ENCODE results near the gene R3HDM2.
A peak's percentile ranks its signal among the peaks of the same experiment; 100 is the strongest.
"Not testable (repeated sequence)": the region's sequence is repeated elsewhere in the genome, so short reads cannot be mapped to it uniquely, and the experiment has no call there.

The R3HDM2 gene

DNA sequence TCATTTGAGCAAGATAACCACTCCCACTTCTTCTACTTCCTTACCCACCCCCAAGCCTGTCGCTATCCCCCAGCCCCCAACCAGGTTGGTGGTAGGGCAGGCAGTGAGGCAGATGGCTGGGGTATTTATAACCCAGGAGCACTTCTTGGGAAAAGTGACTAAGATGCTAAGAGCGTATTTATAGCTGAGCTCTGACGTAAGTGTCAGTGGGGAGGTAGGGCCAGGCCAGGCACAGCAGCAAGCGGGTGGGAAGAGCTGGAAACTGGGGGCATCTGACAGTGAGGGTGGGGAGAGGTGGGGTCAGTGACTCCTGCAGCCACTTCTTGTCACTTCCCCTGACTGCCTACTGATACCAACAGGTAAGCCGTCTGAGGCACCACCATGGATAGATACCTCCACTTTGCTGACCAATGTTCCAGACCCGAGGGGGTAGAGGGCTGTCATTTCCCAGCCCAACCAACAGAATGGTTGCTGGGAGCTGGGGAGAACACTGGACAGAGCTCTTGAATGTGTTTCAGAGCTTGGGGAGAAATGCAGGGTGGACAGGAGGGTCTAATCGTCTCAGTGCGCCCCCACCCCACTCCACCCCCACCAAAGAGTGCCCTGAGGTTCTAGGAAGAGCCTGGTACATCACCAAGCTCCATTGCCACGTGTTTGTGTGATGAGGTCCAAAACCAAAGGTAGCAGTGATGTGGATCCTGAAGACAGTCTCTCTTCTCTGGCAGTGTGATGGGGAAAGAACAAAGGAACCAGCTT is 21.5 kb upstream of the R3HDM2 start:
- DNase-seq = peak; percentile 67

DNA sequence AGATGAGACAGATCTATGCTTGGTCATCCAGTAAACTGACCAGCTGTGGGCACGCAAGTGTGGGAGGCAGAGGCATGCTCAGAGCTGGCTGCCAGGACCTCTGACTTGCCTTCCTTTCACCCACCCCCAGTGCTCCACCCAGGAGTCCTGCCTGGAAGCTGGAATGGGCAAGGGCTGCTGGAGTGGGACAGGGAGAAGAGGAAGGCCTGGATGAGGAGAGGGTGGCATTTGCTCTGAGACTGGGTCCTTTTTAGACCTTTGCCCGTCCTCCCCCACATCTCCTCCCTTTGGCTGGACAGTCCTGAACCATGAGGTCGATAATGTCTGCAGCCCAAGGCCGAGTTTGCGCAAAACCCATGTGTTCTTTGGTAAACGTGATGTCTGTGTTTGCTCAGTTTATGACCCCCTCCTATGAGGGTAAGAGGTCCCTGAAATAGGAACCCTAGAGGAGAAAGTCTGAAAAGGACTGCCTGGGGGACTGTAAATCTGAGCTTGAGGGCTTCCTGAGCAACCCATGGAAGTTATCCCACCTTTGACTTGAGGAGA is 20.5 kb upstream of the R3HDM2 start:
- no peak for DNase-seq

DNA sequence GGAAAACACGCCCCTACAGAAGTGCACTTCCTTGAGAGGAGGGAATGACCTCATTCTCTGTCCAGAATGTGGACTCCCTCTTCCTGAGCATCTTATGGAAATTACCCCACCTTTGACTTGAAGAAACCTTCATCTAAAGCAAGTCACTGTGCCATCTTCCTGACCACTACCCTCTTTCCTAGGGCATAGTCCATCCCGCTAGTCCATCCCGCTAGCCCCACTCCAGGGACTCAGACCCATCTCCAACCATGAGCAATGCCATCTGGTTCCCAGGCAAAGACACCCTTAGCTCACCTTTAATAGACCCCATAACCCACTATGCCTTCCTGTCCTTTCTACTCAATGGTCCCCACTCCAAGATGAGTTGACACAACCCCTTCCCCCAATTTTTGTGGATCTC is 19.2 kb upstream of the R3HDM2 start:
- DNase-seq = no peak

DNA sequence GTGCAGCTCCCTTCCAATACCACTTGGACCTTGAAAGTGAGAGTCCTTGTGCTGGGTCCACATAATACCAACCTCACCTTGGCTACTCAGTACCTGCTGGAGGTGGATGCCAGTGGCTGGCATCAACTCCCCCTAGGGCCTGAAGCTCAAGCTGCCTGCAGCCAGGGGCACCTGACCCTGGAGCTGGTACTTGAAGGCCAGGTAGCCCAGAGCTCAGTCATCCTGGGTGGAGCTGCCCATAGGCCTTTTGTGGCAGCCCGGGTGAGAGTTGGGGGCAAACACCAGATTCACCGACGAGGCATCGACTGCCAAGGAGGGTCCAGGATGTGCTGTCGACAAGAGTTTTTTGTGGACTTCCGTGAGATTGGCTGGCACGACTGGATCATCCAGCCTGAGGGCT is 18.5 kb upstream of the R3HDM2 start:
- DNase-seq = no peak

DNA sequence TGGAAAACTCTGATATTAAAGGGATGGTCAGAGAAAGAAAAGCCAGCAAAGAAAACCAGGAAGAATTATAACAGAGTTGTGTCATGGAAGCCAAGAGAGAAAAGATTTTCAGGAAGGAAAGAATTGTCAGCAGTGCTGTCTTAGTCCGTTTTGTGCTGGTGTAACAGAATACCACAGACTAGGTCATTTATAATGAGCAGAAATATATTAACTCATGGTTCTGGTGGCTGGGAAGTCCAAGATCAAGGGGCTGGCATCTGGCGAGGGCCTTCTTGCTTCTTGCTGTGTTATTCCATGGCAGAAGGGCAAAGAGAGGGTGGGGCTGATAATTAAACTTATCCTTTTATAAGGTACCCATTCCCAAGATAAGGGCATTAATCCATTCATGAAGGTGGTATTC is 17.8 kb upstream of the R3HDM2 start:
- no peak for DNase-seq

DNA sequence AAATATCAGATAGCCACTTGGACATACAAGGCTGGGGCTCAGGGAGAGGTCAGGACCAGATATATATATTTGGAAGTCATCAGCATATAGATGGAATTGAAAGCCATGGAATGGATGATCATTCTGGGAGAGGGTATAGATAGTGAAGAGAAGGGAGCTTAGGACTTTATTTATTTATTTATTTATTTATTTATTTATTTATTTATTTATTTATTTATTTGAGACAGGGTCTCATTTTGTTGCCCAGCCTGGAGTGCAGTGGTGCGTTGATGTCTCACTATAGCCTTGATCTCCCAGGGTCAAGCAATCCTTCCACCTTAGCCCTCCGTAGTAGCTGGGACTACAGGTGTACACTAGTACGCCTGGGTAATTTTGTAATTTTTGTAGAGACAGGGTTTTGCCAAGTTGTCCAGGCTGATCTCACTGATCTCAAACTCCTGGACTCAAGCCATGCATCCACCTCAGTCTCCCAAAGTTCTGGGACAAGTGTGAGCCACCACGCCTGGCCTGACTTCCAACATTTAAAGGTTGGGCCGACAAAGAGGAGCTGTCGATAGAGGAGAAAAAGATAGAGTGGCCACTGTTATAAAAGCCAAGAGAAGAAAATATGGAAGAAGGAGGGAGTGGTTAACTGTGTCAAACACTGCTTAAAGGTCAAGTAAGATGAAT is 15.6 kb upstream of the R3HDM2 start:
- no peak for DNase-seq

DNA sequence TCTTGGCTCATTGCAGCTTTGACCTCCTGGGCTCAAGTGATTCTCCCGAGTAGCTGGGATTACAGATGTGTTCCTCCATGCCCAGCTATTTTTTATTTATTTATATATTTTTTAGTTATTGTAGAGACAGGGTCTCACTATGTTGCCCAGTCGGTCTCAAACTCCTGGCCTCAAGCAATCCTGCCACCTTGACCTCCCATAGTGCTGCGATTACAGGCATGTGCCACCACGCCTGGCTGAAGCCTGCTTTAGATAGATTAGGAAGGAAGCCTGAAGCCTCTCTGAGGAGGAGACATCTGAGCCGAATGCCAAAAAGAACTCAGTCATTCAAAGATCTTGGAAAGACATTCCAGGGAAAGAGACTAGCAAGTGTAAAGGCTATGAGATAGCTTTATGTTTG is 13.9 kb upstream of the R3HDM2 start:
- no peak for DNase-seq

DNA sequence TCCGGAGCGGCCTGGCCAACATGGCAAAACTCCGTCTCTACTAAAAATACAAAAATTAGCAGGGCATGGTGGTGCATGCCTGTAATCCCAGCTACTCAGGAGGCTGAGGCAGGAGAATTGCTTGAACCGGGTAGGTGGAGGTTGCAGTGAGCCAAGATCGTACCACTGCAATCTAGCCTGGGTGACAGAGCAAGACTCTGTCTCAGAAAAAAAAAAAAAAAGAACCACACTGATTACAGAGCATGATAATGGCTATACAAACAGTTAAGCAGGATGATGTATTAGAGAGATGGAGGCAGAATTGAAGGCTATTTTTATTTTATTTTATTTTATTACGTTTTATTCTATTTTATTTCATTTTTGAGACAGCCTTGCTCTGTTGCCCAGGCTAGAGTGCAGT is 13.5 kb upstream of the R3HDM2 start:
- not testable (repeated sequence) for DNase-seq

DNA sequence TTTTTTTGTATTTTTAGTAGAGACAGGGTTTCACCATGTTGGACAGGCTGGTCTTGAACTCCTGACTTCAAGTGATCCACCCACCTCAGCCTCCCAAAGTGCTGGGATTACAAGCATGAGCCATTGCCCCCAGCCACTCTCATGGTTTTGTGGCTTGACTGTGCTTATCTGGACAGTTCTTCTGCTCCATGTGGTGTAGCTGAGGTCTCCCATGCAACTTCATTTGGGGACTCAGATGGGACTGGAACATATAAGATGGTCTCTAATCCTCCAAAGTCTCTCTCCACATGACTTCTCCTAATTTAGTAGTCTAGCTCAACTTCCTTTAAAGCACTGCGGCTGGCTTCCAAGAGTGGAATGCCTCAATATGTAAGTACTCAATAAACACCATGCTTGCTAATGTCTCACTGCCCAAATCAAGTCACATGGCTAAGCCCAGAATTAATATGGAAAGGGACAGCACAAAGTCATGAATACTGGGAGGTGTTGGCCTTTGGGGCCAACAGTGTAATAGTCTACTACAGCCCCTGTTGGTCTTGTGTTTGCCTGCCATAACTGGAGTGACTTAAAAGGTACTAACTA is 11.1 kb upstream of the R3HDM2 start:
- no peak for DNase-seq

DNA sequence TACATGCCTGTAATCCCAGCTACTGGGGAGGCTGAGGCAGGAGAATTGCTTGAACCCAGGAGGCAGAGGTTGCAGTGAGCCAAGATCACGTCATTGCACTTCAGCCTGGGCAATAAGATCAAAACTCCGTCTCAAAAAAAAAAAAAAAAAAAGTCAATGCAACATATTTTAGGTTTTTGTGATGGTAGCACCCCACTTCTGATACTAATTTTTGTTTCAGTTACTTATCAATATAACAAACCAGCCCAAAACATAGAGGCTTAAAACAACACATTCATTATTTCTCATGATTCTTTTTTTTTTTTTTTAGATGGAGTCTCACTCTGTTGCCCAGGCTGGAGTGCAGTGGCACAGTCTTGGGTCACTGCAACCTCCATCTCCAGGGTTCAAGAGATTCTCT is 10.6 kb upstream of the R3HDM2 start:
- not testable (repeated sequence) for DNase-seq

DNA sequence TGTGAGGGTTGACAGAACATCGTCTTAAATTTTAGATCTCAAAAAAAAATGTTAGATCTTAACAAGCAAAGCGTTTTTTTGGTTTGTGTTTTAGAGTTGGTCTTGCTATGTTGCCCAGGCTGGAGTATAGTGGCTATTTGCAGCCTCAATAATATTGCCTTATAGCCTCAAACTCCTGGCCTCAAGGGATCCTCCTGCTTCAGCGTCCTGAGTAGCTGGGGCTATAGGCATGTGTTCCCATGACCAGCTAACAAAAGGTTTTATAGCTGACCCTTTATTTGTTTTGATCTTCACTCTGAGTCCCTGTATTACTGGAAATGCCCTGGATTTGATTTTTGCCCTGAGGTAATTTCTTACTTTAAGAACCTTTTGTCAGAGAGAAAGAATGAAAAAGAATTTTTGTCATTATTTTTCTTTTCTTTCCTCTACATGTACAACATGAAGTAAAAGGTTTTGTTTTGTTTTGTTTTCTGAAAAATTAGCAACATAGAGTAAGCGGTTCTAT is 9.0 kb upstream of the R3HDM2 start:
- DNase-seq = no peak

DNA sequence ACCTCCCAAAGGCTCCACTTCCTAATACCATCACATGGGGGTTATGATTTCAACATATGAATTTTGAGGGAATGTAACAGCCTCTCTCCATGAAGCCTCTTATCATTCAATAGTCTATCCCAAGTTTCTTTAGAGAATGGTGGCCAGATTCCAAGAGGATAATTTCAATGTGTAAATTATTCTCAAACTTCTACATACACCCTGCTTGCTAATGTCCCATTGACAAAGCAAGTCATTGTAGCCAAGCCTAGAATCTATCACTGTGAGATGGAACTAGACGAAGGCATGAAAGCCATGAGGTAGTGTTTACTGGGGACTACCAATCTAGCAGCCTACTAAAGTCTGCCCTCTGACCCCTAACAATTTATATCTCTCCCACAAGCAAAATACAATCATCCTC is 7.6 kb upstream of the R3HDM2 start:
- DNase-seq = no peak

DNA sequence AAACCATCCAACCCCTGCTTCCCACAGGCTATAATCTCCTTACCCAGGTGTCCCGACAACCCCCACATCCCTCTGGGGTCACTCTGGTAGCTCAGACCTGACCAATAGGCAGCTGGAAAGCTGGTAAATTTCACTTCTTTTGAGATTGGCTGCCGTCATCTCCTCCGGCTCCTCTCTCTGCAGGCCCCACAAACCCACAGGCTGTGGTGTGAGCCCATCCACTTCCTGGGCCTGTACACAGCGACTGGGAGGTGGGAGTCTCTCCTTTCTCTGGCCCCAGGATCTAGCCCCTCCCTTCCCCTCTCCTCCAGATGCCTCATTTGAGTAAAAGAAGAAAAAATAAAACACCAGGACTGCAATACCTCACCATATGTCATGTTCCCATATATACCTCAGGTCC is 4.5 kb upstream of the R3HDM2 start:
- no peak for DNase-seq

DNA sequence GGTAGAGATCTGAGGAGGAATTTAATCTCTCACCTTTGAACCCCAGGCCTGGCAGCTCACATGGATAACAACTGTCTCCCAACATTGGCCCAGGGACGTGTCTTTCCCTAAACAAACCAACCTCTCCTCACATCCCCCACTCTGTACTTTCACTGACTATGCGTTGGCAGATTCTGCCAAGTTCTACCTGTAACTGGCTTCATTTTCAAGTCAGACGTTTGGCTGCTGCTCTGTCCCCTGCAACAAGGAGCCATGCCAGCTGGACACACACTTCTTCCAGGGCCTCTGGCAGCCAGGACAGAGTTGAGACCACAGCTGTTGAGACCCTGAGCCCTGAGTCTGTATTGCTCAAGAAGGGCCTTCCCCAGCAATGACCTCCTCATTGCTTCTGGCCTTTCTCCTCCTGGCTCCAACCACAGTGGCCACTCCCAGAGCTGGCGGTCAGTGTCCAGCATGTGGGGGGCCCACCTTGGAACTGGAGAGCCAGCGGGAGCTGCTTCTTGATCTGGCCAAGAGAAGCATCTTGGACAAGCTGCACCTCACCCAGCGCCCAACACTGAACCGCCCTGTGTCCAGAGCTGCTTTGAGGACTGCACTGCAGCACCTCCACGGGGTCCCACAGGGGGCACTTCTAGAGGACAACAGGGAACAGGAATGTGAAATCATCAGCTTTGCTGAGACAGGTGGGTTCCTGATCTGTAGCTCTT is 3.8 kb upstream of the R3HDM2 start, which contains the start of gene INHBC:
Gene INHBC, plus strand, starts transcription at position 268 of the 707 bp plus-strand sequence. Its CDS starts 103 bp downstream, at position 371.
- DNase-seq = no peak

DNA sequence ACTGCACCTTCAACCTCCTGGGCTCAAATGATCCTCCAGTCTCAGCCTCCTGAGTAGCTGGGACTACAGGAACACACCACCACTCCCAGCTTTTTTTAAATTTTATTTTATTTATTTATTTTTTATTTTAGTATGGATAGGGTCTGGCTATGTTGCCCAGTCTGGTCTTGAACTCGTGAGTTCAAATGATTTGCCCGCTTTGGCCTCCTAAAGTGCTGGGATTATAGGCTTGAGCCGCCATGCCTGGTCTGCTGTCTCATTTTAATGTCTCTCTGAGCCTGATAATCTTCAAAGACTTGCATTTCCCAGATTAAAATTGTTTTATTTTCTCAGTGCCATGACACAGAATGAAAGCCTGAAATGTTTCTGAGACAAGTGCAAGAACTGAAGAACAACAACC is 2.5 kb upstream of the R3HDM2 start:
- no peak for DNase-seq

DNA sequence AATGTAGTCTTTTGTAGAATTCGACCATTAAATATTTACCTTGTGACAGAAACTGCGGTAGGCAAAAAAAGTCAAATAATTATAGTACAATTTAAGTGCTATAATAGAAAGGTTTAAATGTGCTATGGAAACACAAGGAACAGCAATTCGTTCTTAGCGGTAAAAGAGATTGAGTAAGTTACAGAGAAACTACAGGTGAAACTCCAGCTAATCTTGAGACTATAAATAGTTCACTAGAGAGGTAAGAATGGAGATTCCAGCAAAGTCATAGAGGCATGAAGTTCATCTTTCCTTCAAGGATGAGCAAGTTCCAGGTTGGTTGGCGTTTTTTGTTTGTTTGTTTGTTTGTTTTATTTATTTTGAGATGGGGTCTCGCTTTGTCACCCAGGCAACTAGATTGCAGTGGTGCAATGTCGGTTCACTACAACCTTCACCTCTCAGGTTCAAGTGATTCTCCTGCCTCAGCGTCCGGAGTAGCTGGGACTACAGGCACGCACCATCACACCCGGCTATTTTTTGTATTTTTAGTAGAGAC is 878 bp upstream of the R3HDM2 start:
- DNase-seq = no peak

DNA sequence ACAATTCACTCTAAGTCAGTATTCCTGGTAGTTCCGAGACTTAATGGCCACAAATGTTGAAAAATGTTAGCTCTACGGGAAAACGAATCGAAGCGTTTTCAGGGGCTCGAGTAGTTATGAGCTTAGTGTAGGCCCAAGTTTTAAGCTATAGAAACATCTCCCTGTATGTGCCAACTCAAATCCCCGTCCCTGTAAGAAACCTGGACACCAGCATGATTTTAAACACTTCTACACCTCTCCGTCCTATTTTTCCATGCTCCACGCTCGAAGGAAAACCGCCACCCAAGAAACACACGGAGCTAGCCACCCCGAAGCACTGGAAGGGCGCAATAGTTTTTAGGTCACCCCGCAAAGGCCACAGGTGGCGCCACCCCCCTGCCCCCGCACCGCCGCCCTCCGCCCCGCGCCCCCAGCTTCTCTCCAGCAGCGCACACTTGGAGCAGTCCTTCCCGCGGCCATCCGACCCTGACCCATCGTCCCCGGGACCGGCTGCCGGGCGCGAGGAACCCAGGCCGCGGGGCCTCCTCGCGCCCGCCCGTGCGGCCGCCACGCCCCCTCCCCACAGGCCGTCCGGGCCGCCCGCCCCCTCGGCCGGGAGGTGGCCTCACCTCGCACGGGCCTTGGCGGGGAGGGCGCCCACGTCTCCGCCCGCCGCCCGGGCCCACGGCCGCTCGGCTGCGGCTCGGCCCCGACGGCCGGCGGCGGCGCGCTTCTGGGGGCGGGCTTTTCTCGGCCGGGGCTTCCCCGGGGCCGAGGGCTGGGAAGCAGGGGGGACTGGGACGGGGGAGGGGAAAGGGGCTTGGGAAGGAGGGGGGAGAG is 522 bp downstream of the R3HDM2 start:
- DNase-seq = no peak

DNA sequence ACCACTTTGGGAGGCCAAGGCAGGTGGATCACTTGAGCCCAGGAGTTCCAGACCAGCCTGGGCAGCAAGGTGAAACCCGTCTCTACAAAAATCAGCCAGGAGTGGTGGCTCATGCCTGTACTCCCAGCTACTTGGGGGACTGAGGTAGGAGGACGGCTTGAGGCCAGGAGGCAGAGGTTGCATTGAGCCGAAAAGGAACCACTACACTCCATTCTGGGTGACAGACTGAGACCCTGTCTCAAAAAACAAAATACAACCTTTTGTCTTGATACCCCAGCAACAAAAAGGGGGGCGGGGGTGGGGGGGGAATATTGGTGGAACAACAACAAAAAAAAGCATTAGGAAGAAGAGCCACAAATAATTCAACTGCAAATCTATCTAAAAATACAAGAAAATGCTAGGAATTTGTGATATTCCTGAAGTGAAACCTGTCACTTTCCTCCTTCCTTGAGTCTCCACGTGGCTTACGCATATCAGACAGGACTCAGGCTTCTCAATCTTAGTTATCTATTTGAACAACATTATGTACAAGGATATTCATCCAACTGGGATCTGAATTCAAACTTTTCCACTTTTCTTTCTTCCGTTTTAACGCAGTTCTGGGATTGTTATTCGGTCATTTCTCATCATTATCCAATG is 1.3 kb downstream of the R3HDM2 start:
- no peak for DNase-seq

DNA sequence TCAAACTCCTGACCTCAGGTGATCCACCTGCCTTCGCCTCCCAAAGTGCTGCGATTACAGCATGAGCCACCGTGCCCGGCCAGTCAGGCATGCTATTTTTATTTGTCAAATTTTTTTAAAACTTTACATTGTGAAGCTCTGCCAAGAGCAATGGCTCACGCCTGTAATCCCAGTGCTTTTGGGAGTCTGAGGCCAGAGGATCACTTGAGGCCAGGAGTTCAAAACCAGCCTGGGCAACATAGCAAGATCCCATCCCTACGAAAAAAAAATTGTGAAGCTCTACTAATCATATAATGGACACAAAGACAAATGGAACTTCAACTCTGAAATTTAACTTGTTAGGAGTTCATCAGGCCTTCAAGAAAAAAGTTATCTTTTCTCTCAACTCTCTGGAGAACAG is 1.9 kb downstream of the R3HDM2 start:
- DNase-seq = no peak

DNA sequence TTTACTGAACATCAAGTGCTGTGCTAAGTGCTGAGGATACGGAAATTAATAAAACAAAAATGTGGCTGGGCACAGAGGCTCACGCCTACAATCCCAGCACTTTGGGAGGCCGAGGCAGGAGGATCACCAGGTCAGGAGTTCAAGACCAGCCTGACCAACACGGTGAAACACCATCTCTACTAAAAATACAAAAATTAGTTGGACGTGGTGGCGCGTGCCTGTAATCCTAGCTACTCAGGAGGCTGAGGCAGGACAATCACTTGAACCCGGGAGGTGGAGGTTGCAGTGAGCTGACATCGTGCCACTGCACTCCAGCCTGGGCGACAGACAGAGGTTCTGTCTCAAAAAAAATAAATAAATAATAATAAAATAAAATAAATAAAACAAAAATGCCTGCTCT is 3.9 kb downstream of the R3HDM2 start:
- DNase-seq = not testable (repeated sequence)

DNA sequence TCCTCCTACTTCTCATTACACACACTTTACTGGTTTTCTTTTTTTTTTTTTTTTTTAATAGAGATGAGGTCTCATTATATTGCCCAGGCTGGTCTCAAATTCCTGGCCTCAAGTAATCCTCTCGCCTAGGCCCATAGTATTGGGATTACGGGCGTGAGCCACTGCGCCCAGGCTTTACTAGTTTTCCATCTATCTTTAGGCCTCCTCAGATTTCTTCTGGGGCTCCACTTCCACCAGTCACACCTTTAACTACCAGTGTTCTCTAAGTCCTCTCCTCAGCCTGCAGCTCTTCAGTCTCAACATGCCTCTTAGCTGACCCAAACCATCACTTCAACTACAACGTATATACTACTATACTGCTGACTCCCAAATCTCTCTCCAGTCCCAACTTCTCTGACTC is 10.4 kb downstream of the R3HDM2 start:
- DNase-seq = no peak
